Thoracic aorta endothelial cell (primary cell): Measurements from ENCODE around the gene PRR23B. TPM values are rescaled to one million over a fixed set of nuclear protein-coding genes. Genes with fewer than 3 reads are reported as not detected.

Source experiments
- total RNA-seq: library from RNA; depleted of rRNA; stranded (reverse); fragments of >200 nt; gene quantifications from 2 replicates; pipeline ENCODE4 v1.2.3, GENCODE V29; 2012

PRR23B gene
- total RNA-seq: not detected in 2 replicates

GRCh38 chr3:139020868-139021234 lies at the start of gene PRR23B:
TSS of gene PRR23B (minus strand) at chr3:139020926. CDS start at chr3:139020661, 265 bp downstream.

DNA sequence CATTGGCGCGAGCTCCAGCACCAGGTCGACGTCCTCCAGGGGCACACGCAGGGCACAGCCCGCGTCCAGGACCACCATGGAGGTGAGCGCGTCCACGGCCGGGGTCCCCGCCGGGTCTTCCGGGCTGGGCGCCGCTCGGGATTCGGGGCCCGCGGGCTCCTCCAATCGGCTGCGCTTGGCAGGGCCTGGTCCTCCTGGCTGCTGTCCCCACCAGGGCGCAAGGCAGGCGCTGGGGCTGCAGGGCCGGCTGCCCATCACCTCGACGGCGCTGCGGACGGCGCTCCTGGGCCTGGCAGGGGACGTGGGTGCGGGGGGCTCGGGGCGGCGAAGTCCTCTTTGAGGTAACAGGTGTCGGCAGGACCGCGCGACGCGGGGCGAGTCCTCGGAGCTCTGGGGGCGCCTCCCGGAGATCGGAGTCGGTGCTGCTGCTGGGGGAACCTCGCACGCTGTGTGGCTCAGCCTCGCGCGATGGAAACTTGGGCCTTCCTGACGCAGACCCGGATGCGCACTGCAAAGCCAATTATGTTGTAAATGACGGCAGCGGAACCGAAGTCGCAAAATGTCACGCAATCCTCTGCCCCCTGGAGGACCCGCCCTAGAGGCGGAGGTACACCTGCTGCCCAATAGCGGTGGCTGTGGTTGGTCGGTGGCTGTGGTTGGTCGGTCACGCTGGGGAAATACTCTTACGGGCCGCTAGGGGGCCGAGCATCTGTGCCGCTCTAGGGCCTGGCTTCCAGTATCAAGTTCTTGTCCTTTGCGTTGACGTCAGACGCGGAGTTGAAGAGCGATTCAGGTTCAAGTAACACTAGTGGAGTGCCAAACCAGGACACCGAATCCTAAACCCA lies 23.9 kb upstream of the PRR23B start, which contains the start of gene PRR23C:
TSS of gene PRR23C (minus strand) at position 527 of the 845 bp plus-strand sequence. CDS start at position 255, 272 bp downstream.

DNA sequence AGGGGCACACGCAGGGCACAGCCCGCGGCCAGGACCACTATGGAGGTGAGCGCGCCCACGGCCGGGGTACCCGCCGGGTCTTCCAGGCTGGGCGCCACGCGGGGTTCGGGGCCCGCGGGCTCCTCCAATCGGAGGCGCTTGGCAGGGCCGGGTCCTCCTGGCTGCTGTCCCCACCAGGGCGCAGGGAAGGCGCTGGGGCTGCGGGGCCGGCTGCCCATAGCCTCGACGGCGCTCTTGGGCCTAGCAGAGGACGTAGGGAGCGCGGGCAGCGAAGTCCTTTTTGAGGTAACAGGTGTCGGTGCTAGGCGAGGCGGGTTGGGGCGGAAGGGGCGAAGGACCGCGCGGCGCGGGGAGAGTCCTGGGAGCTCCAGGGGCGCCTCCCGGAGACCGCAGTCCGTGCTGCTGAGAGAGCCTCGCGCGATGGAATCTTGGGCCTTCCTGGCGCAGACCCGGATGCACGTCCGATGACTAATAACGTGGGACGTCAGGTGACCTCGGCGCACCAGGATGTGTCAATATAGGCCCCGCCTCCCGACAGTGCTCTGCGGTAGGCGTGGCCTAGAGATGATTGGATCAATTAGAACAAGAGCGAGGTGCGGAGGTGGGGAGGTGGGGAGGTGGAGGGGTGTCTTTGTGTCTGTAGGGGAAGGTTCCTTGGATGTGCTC lies 14.5 kb downstream of the PRR23B start, which contains the start of gene PRR23A:
TSS of gene PRR23A (minus strand) at position 218 of the 666 bp plus-strand sequence. CDS start at position 218, 0 bp downstream.

Other genes with a start within 250 kb of the PRR23B start
- 37.0 and 41.4 TPM in 2 replicates for gene PIK3CB, start 186.0 kb downstream of the PRR23B start, total RNA-seq
- gene FOXL2, start 73.8 kb downstream of the PRR23B start, total RNA-seq: 0.13 and 0.14 TPM in 2 replicates
- gene FOXL2NB, start 73.7 kb downstream of the PRR23B start, total RNA-seq: 0.13 and 0.14 TPM in 2 replicates
- not detected in 2 replicates for gene PRR23A, start 14.7 kb downstream of the PRR23B start, total RNA-seq
- not detected in 2 replicates for gene PRR23C, start 24.0 kb upstream of the PRR23B start, total RNA-seq